ENCODE measurements around the gene CRHBP.
"Not testable (repeated sequence)": the region's sequence is repeated elsewhere in the genome, so short reads cannot be mapped to it uniquely, and the experiment has no call there.

CRHBP gene

DNA sequence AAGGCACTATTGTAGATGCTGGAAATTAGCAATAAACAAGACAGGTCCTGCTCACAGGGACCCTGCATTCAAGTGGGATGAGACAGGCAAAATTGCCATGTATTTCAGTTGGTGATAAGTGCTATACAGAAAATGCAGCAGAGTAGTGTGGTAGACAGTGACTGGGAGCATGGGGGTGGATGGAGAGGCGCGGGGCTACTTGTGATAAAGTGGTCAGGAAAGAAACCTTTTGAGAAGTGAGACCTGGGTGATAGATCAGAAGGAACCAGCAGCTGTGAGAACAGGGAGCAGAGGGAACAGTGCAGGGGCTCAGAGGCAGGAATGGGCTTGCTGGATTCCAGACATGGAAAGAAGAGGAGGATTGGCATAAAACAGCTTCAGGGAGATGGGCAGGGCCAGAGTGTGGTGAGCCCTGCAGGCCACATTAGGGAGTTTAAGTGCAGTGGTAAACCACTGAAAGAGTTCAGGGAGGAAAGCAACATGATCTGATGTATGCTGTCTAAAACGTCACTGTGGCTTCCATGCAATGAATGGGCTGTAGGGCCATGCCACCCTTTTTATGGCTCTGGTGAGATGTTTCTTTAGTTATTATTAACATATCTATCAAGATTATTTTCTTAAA is 7.3 kb downstream of the CRHBP start:
- FAIRE-seq = peak; percentile 80

DNA sequence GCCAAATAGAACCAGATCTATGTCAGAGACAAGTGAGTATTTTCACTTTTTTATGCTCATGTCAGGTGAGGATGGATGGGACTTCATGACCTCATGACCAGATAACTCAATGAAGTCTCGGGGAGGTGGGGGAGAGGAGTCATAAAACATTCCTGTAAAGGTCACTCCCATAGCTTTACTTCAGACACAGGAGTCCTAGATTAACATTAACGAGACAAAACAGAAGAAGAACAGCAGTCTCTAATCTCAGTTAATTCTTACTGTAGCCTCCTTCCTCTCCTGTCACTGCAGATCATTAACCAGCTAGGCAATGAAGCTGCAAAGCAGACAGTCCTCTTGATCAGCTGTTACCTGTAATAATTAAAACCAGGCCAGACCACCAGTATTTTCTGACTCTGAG is 11.2 kb downstream of the CRHBP start:
- no peak for FAIRE-seq

DNA sequence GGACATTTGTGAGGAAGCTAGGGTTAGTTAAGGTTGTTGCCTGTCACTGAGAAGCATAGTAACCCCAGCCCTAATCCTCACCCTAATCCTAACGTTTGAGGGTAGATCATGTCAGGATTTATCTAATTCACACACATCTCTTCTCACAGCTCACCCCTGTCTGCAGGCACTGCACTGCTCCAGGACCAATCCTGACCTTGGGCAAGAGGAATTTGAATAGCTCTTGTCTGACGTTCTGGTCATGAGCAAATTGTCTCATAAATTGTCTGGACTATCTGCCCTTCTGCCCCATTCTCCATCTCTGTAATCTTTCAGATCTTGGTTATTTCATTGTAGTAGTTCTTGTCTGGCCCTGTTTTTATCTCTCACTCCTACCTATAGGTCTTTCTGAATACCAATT is 18.7 kb downstream of the CRHBP start:
- FAIRE-seq = no peak

DNA sequence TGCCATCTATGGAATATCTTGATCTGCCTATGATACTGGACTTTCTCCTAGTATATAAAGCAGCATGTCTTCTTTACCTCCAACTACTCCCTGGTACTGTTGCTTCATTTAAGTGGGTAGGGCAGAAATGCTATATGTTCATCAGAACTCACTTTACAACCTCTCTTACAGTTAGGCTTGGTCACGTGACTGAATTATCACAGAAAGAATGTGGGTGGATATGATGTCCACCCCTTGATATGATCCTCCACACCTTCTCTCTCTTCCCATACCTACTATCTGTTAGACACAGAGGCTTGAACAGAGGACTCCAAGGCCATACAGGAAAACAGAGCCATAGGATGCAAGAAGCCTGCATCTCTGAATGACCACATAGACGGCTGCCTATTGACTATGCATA is 19.8 kb downstream of the CRHBP start:
- FAIRE-seq = no peak

DNA sequence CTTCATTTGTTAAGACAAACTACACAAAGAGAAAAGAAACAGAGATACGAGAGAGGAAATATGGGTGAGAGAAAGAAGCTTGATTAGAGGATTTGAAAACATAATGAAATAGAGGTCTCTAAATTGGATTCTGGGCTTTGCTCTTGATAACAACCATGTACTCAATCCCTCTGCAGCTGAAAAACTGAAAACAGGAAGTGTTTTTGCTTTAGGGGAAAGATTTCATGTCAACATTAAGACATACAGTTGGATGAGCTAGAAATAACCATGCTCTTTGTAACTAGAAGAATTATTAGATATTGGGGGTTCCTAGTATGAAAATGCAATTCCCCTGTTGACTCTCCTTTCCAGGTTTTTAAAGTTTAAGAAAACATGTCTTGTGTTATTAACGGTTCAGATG is 21.9 kb downstream of the CRHBP start:
- no peak for FAIRE-seq

DNA sequence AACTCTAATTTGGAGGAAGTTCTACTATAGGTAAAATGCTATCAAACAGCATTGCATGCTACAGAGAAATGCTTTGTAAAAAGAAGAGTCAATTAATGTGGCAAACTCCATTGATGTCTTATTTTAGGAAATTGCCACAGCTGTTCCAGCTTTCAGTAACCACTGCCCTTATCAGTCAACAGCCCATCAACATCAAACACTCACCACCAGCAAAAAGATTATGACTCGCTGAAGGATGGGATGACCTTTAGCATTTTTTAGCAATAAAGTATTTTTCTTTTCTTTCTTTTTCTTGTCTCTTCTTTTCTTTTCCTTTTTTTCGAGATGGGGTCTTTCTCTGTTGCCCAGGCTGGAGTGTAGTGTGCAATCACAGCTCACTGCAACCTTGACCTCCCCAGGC is 26.0 kb downstream of the CRHBP start:
- FAIRE-seq = no peak

DNA sequence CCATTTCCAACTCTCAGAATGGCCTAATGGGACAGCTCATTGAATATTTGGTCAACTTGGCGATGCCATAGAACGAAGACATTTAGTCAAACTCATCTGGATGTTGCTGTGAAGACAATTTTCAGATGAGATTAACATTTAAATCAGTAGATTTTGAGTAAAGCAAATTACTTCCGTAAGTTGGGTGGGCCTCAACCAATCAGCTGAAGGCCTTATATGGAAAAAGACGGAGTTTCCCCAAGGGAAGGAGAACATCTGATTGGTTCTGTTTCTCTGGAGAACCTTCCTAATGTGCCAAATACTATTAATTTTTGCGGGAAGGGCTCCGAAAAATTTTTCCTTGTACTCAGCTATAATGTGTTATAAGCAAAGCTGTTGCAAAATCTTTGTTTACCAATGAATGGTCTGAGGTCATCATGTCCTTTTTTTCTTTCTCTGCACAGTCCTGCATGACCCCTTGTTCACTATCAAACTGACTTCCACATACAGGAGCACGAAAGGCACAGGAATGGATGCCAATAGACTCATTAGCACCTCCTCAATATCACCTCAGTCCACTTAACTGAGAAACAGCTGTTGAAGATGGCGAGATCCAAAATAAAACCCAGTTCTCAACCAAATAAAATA is 27.8 kb downstream of the CRHBP start:
- FAIRE-seq = no peak

DNA sequence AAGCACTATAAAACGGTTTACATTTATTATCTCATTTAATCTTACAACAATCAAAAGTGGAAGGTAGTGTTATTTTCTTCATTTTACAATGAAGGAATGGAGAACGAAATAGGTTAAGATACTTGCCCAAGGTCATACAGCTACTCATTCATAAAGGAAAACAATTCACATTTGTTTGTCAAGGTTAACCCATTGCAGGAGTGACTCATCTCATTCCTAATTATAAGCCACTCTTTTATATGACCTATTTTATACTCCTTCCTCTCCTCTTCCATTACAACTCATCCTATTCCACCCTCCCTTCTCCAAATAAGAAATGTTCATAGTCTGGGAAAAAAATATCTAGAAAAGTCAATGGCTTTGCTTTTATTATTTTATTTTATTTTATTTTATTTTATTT is 29.6 kb downstream of the CRHBP start:
- FAIRE-seq = no peak

DNA sequence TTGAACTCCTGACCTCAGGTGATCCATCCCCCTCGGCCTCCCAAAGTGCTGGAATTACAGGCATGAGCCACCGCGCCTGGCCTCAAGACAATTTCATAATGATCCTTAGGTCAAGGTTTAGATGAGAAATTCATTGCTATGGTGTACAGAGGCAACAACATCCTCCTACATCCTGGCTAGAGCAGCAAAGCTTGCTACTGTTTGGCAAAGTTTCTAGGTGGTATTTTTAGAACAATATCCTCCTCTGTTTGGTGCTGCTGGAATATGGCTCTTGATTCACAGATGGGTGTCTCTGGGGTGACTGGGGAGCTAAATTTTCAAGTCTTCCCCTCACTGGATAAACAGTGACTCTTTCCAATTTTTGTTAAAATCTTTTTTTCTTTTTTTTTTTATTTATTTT is 30.6 kb downstream of the CRHBP start:
- FAIRE-seq = no peak

DNA sequence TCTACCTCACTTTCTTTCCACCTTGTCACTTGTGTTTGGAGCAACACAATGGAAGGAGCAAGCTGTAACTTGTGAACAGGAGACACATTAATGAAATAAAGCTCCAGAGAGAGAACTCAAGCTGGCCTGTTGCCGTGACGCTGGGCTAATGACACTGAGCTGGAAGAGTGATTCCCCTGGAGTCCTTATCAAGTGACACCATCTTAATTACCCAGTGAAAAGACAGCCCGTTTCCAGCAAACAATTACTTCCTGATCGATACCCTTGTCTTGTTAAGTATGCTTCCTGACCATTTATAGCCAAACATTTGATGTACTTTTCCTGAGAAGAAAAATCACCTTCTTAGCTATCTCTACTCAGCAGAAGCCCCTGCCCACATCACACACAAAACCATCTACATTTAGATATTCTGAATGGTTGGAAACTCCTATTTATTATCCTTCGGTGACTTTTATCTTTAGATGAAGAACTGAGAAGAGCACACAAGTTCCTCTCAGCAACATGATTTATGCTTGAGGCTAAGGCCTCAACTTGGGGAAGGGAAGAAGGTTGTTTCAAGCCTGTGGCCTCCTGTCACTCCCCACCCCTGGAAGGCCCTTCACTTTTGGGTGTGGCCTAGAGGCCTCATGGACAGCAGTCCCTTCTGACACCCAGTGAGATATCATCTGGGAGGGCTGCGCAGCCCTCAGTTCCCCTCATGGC is 34.1 kb downstream of the CRHBP start:
- no peak for FAIRE-seq

DNA sequence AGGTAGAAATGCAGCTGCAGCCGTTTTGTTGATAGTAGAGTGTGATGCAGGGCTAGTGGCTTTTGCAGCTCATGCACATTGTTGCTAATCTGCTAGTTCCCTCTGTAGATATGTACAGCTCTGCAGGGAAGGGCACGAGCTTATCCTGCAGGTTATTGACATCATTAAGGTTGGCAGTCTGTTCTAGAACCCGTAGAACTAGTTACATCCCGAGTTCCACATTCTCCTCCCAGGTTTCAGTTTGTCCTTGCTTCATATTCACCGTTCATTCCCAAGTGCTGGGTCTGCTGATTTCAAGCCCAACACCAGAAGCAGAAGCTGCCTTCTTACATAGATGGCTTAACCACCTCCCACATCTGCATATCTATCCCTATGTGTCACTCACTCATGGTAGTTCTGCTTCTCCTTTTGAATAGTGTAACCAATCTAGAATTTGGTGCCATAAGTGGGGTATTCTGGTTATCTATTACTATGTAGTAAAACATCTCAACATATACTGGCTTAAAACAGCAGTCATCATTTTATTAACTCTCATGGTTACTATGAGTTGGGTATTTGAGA is 38.1 kb downstream of the CRHBP start:
- FAIRE-seq = no peak

DNA sequence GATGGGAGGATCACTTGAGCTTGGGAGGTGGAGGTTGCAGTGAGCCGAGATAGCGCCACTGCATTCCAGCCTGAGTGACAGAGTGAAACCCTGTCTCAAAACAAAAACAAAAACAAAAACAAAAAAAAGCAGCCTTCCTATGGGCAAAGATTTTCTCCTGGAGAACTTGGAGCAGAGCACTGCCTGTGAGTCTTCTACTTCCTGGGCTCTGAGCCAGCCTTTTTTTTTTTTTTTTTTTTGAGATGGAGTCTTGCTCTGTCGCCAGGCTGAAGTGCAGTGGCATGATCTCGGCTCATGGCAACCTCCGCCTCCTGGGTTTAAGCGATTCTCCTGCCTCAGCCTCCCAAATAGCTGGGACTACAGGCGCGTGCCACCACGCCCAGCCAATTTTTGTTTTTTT is 40.6 kb downstream of the CRHBP start:
- not testable (repeated sequence) for FAIRE-seq

DNA sequence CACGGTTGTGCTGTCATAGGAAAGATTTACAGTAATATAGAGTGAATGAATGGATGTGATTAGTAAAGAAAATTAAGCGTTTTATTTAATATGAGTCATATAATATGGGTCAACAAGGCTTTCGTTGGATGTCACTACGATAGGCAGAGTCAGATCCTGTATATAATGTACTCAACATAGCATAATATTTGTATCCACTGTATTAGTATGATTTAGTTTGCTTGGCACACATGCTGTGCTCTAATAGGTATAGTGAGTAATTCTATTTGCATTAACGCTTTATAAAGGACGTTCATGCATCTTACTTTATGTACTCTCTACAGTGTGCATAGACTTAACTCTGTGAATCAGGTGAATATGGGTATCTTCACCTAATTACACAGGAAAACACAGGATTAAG is 41.5 kb downstream of the CRHBP start:
- FAIRE-seq = no peak

DNA sequence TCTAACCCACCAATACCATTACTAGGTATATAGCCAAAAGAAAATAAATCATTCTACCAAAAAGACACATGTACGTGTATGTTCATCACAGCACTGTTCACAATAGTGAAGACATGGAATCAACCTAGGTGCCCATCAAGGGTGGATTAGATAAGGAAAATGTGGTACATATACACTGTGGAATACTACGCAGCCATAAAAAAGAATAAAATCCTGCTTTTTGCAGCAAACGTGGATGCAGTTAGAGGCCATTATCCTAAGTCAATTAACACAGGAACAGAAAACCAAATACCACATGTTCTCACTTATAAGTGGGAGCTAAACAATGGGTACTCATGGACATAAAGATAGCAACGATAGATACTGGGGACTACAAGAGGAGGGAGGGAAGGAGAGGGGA is 45.4 kb downstream of the CRHBP start:
- FAIRE-seq = not testable (repeated sequence)

DNA sequence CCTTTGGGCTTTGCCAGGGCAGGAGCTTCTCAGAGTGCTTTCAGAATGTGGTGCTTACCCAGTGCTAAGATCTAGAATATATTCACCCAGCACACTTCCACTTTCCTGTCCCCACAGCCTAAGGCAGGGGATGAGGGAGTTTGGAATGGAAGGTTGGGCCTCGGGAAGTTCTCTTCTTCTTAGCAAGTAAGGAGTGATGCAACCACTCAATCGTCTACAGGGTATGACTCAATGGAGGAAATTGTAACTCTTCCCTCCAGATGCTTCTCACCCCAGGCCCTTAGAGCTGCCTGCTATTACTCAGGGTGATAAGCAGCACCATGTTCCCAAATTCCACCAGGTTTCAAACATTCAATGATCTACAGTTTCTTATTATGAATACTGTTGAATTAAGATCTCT is 46.6 kb downstream of the CRHBP start:
- no peak for FAIRE-seq

DNA sequence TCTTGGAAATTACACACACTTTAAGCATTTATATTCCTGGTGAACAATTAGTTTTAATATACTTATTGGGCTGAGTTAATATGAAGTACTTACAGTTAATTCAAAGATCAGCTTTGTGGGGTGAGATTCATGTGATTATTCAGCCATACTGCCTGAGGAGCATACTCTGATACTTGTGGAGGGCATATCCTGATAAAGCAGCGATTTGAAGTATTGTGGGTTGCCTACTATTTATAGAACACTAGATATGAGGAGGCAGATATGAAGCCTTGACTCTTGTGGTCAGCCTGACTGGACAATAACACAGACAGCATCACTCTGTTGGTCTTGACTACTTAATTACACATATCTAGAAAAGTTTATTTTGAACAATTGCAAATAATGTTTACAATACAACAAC is 50.4 kb downstream of the CRHBP start:
- FAIRE-seq = no peak

DNA sequence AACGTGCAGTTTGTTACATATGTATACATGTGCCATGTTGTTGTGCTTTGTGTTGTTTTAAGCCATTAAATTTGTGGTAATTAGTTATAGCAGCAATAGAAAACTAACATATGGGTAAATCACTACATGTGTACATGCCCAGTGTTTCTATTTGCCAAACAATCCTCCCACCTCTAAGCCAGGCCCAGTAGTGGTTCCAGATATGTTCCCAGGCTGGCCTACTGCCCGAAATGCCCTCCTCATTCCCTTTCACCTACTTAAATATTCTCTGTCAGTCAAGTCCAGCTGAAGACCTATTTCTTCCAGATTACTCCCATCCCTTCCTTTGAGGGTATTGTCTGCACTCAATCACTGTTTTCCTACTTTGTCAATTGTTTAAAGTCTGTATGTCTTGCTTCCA is 53.3 kb downstream of the CRHBP start:
- no peak for FAIRE-seq

DNA sequence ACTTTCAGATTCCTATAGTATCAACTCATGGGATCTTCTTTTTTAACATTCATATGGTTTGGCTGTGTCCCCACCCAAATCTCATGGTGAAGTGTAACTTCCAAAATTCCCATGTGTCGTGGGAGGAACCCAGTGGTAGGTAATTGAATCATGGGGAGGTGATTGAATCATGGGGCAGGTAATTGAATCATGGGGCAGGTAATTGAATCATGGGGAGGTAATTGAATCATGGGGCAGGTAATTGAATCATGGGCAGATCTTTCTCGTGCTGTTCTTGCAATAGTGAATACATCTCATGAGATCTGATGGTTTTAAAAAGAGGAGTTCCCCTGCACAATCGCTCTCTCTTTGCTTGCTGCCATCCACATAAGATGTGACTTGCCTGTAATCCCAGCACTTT is 55.6 kb downstream of the CRHBP start:
- FAIRE-seq = no peak

DNA sequence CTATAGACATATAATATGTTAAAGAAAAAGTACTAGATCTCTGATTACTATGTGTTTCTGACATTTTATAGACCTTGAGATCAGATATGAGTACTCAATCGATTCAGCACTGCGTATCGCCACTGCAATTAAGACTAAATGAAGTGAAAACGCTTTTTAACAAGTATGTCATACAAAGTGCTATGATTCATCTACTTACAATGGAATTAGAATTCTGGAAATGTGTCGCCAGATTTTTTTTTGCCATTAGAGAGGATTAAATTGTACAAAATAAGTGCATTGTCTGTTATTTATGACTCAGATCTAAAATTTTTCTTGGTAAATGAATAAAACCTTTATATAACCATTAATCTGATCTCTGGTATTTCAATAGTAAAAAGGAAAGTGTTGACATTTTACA is 57.4 kb downstream of the CRHBP start:
- FAIRE-seq = no peak

DNA sequence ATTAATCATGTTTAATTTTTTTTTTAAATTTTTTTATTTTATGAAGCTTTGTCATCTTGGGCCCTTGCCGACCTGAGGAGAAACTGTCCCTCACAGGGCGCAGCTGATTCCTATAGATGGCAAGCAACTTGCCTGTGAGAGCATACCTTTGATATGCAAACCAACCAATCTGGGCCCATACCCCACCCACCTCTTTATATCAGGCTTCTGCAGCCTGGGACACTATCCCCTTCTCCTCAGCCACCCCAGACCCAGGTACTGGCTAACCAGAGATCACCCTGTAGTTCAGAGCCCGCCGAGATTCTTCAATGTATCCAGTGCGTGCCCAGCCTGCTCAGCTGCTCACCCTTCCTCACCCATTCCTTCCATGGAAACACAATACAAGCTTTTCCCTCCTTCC is 58.7 kb downstream of the CRHBP start:
- FAIRE-seq = no peak

DNA sequence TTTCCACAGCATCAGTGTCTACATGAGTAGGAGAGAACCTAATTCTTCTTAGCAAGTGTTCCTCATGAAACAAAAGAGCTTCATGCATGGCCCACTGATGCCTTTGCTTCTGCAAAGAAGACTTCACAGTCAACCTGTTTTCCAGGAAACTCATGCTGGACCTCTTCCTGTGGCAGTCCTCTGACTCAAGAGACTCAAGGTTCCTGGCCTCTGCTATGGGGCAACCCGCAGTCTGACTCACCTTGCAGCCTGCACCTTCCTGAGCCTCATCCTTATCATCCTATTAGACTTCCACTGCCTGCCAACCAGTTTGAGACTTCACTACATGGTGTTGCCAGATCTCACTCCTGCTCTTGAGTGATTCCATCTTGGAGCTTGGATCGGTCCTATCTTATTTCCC is 59.8 kb downstream of the CRHBP start:
- FAIRE-seq = no peak

DNA sequence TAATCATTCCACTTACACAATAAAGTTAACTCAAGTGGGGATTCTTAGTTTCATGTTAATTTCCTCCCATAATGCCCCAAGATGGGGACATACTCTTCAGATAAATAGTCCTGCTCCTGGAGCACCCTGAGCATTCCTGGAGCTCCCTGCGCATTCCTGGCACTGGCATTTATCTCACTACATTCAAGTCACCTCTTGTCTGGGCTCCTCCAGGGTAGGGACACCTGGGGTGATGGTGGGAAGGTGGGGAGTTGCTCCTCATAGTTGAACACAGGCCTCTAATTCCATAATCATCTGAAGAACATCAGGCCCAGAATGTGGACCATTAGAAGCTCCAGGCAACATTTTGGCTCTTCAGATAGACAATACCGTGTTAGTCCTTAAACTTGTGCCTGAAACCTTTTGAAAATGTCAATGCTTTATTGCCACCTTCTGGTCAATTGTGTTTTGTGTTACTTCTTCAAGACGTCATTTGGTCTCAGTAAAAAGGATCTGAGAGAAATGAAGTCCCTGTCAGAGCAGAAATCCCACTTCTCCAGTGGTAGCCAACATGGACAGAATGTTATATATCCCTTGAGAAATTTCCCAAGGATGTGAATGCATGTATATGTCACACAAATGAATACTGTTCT is 63.2 kb downstream of the CRHBP start:
- FAIRE-seq = peak; percentile 91

DNA sequence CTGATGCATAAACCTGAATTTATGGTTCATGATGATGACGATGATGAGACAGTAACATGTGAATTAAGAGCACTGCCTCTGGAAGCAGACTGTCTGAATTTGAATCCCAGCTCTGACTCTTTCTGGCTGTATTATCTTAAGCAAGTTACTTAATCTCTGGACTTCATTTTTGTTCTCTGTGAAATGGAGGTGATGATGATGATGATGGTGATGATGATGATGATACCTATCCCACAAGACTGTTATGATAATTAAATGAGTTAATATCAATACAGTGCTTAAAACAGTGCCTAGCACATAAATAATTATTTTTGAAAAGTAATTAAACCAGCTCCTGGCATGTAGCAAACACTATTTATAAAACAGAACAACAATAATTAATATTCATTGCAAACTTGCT is 64.1 kb downstream of the CRHBP start:
- no peak for FAIRE-seq

DNA sequence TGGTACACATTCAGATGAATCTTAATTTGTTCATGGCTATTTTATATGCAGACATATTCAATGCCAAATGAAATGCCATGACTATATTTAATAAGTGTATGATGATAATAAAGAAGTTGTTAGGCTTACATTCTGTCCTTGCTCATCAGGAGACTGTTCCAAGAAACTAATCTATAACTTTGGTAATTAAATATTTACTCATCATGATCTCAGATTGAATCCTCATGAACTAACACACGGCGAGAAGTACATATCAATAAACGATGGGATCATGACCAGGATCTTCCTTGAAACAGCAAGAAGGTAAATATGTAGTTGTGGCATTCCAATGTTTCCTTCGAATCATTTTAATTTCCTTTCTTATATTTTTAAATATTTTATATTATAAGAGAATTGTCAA is 64.8 kb downstream of the CRHBP start:
- no peak for FAIRE-seq

Data from A204.1 (cell line).